ENCODE results near the gene GATB. TPM values are rescaled to one million over a fixed set of nuclear protein-coding genes. Genes with fewer than 3 reads are reported as not detected.

The GATB gene
- total RNA-seq, 6 experiments from 2014 or later, result 23.1 to 28.2 (median 24.4) TPM

GRCh38 chr4:151626228-151626627, 134.6 kb downstream of the GATB start:
- no peak for TF ChIP-seq CTCF (IDR thresholded peaks at IDR 0.05)
- Mint-ChIP-seq H3K9me3 (no peaks in the 10 kb centered on the region), H3K27me3 (ENCODE audit: insufficient read depth) (0 out of 2 replicates have a peak, but pooled peaks cover 4% of the 10 kb centered on the region), H3K36me3 (ENCODE audit: low read depth) (no peaks in the 10 kb centered on the region), H3K4me3 (no peak overlapping the region), H3K4me1 (ENCODE audit: low read depth) (peaks cover 48% of the 10 kb centered on the region), H3K27ac (no peak overlapping the region)
- no peak for DNase-seq

- peak; percentile 18 for DNase-seq
- Mint-ChIP-seq H3K9me3 (no peaks in the 10 kb centered on the region), H3K4me1 (ENCODE audit: low read depth) (peaks cover 48% of the 10 kb centered on the region), H3K27ac (peak overlapping the region; percentile 36; the same call in 1 of the 2 replicates), H3K27me3 (ENCODE audit: insufficient read depth) (no peaks in the 10 kb centered on the region), H3K36me3 (ENCODE audit: low read depth) (no peaks in the 10 kb centered on the region), H3K4me3 (peak overlapping the region; percentile 59; the same call in 1 of the 2 replicates)
- no peak for TF ChIP-seq CTCF (IDR thresholded peaks at IDR 0.05)
Measured at GRCh38 chr4:151624626-151625565, 135.9 kb downstream of the GATB start.
